Measurements from ENCODE around the gene HHAT.

HHAT gene

DNA sequence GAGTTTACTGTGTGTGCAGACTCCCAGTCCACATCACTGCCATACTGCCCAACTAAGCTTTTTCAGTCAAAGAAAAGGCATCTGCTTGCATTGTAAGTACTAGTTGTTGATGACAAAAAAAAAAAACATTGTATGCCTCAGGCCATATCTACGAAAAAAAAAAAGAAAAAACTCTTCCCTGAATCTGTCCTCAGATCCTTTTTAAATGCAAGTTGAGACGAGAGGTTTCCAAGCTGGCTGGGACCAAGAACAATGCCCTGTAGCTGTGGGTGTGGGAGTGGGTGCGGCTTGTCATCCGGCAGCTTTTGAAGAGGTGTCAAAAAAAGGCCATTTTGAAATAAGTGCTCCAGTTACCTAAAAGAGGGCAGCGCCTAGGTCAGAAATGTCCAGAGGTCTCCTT is 29.2 kb upstream of the HHAT start:
- in situ Hi-C loops (cut with MboI; ENCODE audit: low sequenced_read_pairs, unreplicated experiment) = no loop called here
- no peak for TF ChIP-seq CTCF (IDR thresholded peaks at IDR 0.05; ENCODE audit: borderline replicate concordance, control extremely low read depth, extremely low read depth, insufficient read depth, missing control alignments)

GRCh38 chr1:210300923-210301614 is 27.6 kb upstream of the HHAT start:
- in situ Hi-C loops (cut with MboI; ENCODE audit: low sequenced_read_pairs, unreplicated experiment) = loop anchor here (25.0 kb wide), 1 partner anchor 439 kb away; no protein-coding TSS in a partner anchor
- no peak for TF ChIP-seq CTCF (IDR thresholded peaks at IDR 0.05; ENCODE audit: borderline replicate concordance, control extremely low read depth, extremely low read depth, insufficient read depth, missing control alignments)
- DNase-seq (ENCODE audit: low spot score) = no peak

More for the DNA sequence above, 29.2 kb upstream of the HHAT start:
- DNase-seq (ENCODE audit: low spot score) = no peak

DNA sequence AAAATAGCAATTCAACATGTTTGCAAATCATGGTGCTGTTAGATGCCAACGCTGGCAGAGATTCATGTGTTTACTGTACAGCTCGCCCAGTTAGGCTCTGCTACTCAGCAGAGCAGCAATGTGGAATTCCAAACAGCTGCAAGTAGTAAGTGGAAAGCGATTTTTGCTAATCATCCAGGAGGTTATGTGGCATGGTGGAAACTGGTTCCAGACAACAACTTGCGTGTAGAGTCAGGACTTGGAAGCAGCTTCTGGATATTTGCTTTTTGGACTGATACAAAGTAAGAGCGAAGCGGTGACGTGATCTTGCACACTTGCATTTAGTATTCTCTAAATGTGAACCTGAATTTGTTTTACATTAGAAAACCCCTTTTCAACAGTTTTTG is 27.1 kb upstream of the HHAT start:
- TF ChIP-seq CTCF (IDR thresholded peaks at IDR 0.05; ENCODE audit: borderline replicate concordance, control extremely low read depth, extremely low read depth, insufficient read depth, missing control alignments) = no peak
- in situ Hi-C loops (cut with MboI; ENCODE audit: low sequenced_read_pairs, unreplicated experiment) = loop anchor here (25.0 kb wide), 1 partner anchor 439 kb away; no protein-coding TSS in a partner anchor
- DNase-seq (ENCODE audit: low spot score) = no peak

GRCh38 chr1:210302501-210302900 is 26.2 kb upstream of the HHAT start:
- no peak for DNase-seq (ENCODE audit: low spot score)
- in situ Hi-C loops (cut with MboI; ENCODE audit: low sequenced_read_pairs, unreplicated experiment) = loop anchor here (25.0 kb wide), 1 partner anchor 440 kb away; no protein-coding TSS in a partner anchor
- TF ChIP-seq CTCF (IDR thresholded peaks at IDR 0.05; ENCODE audit: borderline replicate concordance, control extremely low read depth, extremely low read depth, insufficient read depth, missing control alignments) = no peak

DNA sequence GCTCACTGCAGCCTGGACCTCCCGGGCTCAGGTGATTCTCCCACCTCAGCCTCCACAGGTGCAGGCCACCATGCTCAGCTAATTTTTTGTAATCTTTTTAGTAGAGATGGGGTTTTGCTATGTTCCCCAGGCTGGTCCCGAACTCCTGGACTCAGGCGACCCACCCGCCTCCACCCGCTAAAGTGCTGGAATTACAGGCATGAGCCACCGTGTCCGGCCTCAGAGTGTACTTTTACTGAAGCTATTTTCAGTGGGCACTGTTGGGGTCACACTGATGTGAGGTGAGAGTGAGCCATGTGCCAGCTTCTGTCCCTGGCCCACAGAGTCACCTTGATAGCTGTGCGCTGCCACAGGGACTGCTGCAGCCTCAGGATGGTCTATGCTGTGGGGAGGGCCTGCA is 25.3 kb upstream of the HHAT start:
- no peak for DNase-seq (ENCODE audit: low spot score)
- no peak for TF ChIP-seq CTCF (IDR thresholded peaks at IDR 0.05; ENCODE audit: borderline replicate concordance, control extremely low read depth, extremely low read depth, insufficient read depth, missing control alignments)
- in situ Hi-C loops (cut with MboI; ENCODE audit: low sequenced_read_pairs, unreplicated experiment) = loop anchor here (25.0 kb wide), 1 partner anchor 441 kb away; no protein-coding TSS in a partner anchor

DNA sequence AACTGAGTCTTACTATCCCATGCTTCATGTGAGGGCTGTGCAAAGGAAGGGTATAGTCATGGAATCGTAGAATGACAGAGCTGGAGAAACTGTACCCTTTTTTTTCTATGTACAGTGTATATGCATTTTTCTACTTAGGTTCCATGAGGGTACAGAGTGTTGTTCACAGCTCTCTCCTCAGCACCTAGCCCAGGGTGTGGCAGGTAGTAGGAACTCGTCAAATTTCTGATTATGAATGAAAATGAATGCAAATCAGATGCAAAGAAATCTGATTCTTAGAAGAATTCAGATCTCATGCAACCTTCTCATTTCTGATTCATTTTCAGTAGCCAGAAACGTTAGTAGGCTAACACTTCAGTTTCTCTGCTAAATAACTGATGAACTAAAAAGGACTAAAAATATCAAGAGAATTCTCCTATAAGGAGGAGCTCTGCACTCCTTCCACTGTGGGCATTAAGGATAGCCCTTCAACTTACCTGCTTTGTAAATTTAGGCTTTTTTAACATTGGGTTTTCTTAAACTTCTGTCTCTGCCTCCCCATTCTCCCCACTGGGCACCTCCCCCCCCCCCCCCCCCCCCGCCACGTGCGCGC is 18.0 kb upstream of the HHAT start:
- in situ Hi-C loops (cut with MboI; ENCODE audit: low sequenced_read_pairs, unreplicated experiment) = loop anchor here (10.0 to 25.0 kb wide), 2 partner anchors 176 to 448 kb away; no protein-coding TSS in a partner anchor
- no peak for DNase-seq (ENCODE audit: low spot score)
- TF ChIP-seq CTCF (IDR thresholded peaks at IDR 0.05; ENCODE audit: borderline replicate concordance, control extremely low read depth, extremely low read depth, insufficient read depth, missing control alignments) = no peak

All from GM13976 (cell line).